ENCODE results near the gene SLC6A16.
A peak's percentile ranks its signal among the peaks of the same experiment; 100 is the strongest.
"Not testable (repeated sequence)": the region's sequence is repeated elsewhere in the genome, so short reads cannot be mapped to it uniquely, and the experiment has no call there.

The SLC6A16 gene

DNA sequence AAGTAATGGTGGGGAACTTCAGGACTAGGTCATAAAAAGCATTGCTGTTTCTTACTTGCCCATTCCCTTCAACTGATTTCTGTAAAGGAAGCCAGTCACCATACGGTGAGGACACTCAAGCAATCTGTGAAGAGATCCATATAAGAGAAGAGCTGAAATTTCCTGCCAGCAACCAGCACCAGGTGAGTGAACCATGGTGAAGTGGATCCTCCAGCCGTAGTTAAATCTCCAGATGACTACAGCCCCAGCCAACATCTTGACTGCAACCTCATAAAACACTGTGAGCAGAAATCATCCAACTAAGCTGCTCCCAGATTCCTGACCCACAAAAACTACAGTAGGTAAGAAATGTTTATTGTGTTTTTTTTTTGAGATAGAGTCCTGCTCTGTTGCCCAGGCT is 3.8 kb upstream of the SLC6A16 start:
- no peak for DNase-seq

DNA sequence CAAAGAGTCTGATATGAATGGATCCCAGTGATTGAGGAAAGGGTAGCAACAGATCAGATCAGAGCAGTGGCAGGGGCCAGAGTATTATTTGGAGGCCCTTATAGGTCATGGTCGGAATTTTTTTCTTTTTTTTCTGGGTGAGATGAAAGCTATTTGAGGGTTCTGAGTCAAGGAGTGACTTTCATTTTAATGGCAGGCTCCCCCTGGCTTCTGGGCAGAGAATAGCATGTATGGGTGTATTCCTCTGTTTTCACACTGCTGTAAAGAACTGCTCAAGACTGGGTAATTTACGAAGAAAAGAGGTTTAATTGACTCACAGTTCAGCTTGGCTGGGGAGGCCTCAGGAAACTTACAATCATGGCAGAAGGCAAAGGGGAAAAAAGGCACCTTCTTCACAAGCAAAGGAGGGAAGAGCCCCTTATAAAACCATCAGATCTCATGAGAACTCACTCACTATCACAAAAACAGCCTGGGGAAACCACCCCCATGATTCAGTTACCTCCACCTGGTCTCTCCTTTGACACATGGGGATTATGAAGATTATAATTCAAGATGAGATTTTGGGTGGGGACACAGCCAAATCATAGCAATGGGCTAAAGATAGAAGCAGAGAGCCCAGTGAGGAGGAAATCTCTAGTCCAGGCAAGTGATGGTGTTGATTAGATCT is 3.0 kb upstream of the SLC6A16 start:
- DNase-seq, result peak; percentile 34

DNA sequence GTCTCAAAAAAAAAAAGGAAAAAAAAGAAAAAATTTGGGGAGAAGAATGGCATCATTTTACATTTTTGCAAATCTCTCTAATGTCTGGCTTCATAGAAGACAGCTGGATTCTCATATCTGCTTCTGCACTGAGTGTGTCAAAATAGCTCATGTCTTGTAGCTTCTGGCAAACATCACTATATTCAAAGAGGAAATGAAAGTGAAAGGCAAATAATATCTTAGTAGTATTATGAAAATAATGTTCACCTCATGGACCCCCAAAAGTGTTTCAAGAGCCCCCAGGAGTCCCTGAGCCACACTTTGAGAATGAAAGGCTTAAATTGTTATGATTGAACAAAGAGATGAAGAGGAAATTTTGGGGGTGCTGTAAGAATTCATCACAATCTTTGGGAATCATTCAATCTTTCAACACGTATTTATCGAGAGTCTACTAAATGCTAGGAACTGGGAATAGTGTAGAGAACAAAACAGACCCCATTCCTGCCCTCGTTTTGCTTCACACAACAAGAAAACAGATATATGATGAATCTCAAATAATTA is 1.2 kb upstream of the SLC6A16 start:
- DNase-seq, result no peak

DNA sequence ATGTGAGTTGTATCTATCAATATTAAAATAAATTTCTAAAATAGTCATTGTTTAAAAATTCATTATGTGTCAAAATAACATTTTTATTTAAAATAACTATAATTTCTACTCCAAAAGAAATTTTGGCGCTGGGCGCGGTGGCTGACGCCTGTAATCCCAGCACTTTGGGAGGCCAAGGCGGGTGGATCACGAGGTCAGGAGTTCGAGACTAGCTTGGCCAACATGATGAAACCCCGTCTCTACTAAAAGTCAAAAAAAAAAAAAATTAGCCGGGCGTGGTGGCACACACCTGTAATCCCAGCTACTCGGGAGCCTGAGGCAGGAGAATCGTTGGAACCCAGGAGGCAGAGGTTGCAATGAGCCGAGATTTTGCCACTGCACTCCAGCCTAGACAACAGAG is 765 bp upstream of the SLC6A16 start:
- DNase-seq, result not testable (repeated sequence)

DNA sequence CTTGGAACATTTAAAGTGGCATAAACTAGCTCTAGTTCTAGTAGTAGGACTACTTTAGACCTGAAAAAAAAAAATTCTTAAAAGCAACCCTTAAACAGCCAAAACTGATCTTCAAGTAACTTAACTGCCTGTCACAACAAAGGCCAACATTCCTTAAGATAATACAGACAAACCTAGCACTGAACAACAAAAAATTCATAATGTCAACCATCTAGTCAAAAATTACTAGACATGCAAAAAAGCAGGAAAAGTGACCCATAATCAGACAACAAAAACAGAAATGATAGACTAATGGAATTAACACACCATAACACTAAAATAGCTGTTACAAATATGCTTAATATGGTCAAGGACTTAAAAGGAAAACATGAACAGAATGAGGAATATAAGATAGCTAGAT is 6.7 kb downstream of the SLC6A16 start:
- DNase-seq, result no peak

DNA sequence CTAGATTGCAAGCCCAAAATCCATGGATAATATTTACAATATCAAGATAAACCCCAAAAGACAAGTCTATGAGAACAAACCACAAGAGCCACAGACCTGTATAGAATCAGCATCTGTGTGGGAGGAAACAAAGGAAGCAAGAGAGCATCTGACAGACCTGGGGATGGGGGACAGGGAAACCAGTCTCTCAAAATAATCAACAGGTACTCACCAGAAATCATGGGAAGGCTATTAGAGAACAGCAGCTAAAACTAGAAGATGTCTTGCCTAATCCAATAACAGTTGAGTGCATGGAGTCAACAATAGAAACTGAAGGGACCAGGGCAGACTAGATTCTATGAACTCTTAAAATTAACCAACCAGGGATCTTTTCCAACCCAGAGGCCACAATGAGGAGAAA is 8.7 kb downstream of the SLC6A16 start:
- DNase-seq, result no peak

DNA sequence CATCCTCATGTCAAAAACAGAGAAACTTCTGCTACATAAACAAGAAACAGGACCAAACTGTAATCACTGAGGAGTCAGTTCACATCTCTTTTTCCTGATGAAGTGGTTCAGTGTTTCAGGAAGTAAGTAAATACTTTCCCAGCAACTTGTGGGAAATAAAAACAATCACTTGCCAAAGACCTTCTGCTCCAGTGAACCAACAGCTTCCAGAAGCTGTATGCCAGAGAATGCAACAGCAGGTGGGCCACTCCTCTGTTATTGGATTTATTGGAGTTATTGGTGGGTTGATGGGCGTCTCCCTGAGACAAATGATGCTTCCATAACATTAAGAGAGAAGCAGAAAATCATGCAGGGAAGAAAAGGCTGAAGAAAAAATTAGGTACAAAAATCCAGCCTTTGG is 9.9 kb downstream of the SLC6A16 start:
- DNase-seq, result no peak

DNA sequence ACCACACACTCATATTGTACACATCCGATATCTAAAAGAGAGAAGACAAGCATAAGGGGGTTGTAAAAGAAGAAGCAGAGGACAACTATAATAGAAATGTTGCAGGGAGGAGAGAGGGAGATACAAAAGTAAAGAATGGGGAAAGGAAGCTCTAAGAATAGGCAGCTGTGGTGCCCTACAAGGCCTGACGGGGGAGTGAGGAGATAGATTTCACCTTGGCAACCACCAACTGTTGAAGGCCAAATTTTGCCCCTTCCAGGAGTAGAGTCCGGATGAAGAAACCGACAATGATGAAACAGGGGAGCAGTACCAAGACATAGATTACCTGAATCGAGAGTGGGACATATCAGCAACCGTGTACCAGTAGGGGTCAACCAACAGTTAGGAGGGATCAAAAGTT is 15.9 kb downstream of the SLC6A16 start:
- DNase-seq, result no peak

DNA sequence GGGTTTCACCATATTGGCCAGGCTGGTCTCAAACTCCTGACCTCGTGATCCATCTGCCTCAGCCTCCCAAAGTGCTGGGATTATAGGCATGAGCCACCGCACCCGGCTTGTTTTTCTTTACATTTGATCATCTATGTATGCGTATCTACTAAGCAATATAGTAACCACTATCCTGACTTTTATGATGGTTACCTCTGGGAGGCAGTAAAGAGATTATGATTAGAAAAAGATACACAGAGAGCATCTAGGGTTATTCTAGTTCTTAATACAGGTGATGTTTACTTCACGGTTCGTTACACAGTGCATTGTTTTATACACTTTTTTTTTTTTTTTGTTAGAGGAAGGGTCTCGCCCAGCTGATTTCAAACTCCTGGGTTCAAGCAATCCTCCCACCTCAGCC is 18.3 kb downstream of the SLC6A16 start:
- not testable (repeated sequence) for DNase-seq

DNA sequence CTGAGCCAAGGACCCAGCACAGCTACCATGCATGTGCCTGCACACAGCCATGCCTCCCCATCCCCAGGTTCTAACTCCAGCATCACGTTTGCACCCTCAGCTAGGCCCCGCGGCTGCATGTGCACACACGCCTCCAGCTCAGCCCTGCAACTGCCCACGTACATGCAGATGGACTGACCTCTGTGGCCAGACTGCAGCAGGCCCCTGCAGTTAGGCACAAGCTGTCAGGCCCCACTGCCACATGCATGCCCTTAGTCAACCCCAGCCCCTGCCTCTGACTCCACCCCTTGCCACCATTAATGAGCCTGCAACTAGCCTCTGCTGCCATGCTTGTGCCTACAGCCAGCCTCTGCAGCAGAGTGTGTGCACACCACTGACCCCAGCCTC is 23.1 kb downstream of the SLC6A16 start:
- DNase-seq, result no peak

DNA sequence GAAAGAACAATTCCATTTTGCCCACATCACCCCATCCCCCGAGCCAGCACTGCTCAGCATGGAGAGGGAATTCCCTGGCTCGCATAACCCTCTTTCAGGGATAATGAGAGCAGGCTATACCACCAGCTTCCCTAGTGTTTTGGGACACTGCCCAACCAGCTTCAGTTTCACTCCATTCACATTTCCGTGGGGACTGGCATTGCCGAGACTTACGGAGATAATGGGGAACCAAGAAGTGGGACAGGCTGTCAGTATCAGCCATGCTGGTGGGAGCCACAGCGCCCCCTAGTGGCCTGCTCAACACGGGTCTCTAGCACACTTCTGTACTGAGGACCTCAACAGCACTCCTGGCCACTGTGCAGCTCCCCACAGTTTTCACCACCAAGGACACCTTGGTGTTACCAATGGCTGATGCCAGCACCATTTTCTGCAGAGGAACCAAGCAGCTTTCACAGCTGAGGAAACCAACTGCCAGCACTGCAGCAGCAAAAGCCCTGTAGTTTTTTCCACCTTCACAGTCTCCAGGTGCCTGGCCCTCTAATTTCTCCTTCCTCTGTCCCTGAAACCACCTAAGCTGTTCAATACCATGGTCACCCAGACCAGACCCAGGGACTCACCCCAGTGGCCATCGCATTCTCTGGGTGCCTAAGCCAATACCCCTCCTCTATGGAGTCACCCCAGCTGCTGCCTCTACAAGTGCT is 23.7 kb downstream of the SLC6A16 start:
- DNase-seq, result peak; percentile 75

DNA sequence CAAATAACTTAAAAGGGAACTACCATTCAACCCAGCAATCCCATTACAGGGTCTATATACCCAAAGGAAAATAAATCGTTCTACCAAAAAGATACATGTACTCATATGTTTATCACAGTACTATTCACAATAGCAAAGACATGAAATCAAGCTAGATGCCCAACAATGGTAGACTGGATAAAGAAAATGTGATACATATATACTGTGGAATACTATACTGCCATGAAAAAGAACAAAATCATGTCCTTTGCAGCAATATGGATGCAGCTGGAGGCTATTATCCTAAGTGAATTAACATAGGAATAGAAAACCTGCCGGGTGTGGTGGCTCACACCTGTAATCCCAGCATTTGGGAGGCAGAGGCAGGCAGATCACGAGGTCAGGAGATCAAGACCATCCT is 26.3 kb downstream of the SLC6A16 start:
- DNase-seq, result not testable (repeated sequence)

DNA sequence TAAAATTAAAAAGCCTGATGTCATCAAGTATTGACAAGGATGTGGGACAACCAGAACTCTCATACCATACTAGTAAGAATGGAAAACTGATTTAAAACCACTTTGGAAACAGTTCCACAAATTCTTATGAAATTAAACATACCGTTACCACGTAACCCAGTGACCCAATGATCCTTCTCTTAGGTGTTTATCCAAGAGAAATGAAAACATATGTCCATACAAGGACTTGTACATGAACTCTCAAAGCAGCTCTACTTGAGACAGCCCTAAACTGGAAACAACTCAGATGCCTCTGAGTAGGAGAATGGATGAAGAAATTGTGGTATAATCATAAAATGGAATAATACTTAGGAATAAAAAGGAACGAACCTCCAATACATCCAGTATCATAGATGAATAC is 27.6 kb downstream of the SLC6A16 start:
- DNase-seq, result no peak

DNA sequence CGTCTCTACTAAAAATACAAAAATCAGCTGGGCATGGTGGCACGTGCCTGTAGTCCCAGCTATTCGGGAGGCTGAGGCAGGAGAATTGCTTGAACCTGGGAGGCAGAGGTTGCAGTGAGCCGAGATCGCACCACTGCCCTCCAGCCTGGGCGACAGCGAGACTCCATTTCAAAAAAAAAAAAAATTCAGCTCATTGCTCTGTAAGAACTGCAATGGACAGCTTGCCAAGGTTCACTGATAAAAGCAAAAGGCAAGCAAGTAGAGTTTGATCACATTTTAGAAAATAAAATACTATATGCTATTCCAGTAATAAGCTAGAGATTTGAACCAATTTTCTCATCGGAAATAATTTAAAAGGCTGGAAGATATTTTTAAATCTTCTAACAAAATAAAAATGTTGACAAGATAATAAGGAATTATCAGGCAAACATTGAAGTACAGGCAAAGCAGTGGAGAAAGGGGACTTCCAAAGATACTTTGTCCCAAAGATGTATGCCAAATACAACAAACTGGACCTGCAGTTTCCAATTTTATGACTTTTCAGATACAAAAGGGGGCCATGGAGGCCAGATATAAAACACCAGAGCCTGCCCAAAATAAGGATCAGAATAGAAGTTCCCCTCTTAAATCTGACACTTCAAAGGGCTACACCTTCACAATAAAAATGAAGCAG is 29.6 kb downstream of the SLC6A16 start:
- no peak for DNase-seq

DNA sequence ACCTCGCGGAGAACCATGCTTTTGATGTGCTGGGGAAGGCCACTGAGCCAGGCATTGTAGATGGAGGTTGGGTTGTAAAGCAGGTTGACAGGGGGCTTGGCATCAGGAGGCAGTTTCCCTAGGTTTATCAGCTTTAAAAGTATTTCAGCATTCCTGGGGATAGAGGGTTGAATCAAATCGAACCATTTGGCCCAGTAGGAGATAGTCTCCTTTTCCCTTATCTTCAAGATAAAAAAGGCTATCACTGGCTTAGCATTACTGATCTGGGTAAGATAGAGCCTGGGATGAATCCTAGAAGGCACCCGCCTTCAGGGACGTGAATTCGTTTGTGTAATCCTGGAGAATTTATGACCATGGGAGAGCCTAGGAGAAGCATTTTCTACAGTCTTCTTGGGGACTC is 30.6 kb downstream of the SLC6A16 start:
- no peak for DNase-seq

DNA sequence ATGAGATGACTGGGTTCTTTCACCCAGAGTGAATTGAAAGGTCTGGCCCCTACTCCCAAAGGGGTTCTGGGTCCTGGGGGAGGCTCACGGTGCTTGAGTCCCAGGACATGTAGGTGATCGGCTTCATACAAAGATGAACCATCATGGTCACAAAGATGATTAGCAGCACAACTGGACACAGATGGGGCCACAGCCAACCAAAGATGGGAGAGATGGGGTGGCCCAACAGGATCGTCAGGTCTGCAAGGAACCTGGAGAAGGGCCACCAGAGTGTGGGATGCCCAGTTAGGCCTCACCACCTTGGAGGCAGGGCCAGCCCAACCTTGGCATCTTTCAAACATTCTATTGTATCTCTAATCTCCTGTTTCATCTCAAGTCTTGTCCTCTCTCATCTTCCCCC is 34.5 kb downstream of the SLC6A16 start:
- DNase-seq, result no peak

DNA sequence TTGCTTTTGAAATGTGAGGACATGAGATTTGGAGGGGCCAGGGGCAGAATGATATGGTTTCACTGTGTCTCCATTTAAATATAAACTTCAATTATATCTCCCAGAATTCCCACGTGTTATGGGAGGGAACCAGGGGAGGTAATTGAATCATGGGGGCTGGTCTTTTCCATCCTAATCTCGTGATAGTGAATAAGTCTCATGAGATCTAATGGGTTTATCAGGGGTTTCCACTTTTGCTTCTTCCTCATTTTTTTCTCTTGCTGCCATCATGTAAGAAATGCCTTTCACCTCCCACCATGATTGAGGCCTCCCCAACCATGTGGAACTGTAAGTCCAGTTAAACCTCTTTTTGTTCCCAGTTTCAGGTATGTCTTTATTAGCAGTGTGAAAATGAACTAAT is 35.7 kb downstream of the SLC6A16 start:
- DNase-seq, result not testable (repeated sequence)

DNA sequence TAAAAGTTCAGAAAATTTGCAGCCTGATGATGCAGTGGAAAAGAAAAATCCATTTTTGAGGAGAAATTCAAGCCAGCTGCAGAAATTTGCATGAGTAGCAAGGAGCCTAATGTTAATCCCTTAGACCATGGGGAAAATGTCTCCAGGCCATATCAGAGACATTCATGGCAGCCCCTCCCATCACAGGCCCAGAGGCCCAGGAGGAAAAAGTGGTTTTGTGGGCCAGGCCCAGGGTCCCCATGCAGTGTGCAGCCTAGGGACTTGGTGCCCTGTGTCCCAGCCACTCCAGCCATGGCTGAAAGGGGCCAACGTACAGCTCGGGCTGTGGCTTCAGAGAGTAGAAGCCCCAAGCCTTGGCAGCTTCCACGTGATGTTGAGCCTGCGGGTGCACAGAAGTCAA is 36.8 kb downstream of the SLC6A16 start:
- DNase-seq, result not testable (repeated sequence)

DNA sequence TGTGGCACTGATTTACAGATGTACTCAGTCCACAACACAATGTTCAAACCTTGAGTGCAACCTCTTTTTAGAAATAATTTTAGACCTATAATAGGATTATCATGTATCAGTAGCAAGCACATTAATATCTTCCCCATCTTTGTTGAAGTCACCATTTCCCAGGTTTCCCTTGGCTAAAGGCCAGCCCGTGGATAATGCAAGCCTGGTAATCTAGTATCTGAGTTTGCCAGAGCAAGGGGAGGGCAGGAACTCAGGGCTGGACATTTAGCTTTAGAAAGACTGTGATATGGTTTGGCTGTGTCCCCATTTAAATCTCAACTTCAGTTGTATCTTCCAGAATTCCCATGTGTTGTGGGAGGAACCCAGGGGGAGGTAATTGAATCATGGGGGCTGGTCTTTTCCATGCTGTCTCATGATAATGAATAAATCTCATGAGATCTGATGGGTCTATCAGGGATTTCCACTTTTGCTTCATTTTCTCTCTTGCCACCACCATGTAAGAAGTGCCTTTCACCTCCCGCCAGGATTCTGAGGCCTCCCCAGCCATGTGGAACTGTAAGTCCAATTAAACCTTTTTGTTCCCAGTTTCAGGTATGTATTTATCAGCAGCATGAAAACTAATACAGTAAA is 37.7 kb downstream of the SLC6A16 start:
- no peak for DNase-seq

DNA sequence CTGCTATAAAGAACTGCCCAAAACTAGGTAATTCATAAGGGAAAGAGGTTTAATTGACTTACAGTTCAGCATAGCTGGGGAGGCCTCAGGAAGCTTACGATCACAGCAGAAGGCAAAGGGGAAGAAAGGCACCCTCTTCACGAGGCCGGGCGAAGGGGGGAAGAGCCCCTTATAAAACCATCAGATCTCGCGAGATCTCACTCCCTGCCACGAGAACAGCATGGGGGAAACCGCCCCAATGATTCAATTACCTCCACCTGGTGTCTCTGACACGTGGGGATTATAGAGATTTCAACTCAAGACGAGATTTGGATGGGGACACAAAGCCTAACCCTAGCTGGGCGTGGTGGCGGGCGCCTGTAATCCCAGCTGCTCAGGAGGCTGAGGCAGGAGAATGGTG is 42.8 kb downstream of the SLC6A16 start:
- DNase-seq, result no peak

DNA sequence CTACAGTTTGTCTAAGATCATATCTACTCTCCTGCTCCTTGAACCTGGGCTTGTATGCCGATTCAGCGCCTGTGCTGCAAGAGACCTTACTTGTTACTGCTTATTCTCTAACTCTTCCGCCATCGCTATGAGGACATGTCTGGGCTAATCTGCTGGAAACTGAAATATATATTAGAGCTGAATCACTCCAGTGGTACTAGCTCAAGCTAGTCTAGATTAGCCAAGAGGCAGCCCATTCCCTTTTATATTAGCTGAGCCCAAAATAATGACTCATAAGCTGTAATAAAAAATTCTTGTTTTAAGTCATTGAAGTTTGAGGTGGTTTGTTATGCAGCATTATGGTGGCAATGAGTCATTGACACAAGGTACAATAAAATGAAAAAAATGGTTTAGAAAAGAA is 52.8 kb downstream of the SLC6A16 start:
- no peak for DNase-seq

DNA sequence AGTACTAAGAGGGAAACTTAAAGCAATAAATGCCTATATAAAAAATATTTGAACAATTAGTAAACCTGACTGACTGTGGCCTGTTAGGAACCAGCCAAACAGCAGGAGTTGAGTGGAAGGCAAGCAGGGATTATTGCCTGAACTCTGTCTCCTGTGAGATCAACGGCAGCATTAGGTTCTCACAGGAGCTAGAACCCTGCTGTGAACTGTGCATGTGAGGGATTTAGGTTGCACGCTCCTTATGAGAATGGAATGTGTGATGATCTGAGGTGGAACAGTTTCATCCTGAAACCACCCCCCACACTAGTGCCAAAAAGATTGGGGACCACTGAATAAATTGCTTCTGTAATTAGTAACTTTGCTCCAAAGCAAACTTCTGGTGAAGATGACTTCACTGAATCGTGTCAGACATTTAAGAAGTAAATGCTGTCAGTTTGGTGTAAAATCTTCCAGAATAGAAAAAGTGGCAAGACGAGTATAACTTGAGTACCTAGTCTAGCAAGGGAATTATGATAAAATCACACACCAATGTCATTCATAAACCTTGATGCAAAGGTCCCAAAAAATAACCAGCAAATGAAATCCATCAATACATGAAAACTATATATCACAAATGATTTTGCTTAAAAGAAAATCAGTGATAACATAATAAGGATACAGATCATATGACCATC is 53.8 kb downstream of the SLC6A16 start:
- DNase-seq, result no peak

DNA sequence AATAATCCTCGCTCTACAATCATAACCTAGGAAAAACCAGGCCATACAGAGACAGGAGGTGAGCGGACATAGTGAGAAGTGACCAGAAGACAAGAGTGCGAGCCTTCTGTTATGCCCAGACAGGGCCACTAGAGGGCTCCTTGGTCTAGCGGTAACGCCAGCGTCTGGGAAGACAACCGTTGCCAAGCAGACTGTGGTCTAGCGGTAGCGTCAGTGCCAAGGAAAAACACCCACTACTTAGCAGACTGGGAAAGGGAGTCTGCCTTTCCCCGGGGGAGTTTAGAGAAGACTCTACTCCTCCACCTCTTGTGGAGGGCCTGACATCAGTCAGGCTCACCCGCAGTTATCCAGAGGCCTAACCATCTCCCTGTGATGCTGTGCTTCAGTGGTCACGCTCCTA is 58.6 kb downstream of the SLC6A16 start:
- peak; percentile 35 for DNase-seq

Measured in stimulated activated naive CD4-positive, alpha-beta T cell treated with Interleukin-2 at 50 U/mL for 16 hours (primary cell).